HG02623 (cell line): ENCODE measurements around the gene SMURF1.
"Not testable (repeated sequence)": the region's sequence is repeated elsewhere in the genome, so short reads cannot be mapped to it uniquely, and the experiment has no call there.

Experiments used
- ATAC-seq: cut with Tn5 transposase; IDR thresholded peaks from one replicate; pipeline ENCODE4 v1.9.1; 2021; ENCODE audit warnings: moderate library complexity; ENCODE audit not compliant: unreplicated experiment

SMURF1 gene

DNA sequence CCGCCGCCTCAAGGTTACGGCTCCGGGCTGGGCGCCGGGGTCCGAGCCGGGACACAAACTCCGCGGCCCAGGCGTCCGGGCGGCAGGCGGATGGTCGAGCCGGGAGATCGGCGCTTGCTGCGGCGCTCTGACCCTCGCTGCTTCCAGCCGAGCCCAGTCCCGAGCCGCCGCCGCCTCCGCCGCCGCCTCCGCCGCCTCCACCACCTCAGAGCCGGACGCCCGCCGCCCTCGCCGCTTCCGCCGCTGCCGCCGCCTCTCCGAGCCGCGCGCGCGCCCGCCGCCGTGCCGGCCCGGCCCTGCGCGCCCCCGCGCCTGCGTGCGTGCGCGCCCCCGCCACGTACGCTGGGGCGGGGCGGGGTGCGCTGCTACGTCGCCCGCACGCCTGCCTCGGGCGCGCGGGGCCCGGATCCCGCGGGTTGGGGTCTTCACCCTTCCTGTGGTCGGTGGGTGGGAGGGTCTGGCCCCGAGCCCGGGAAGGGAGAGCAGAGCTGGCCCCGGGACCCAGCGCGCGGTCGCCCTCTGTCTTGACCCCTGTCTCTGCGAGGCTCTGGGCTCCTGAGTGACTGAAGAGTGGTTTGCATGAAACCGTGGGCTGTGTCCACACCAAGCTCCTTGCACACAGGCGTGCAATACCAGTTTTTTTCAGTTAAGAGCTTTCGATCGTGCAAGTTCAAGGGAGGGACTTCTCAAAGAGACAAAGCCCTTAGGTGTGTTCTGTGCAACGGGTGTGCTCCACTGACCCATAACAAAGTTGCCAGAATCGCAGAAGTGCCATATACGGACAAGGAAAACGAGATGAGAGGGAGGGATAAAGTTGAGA is at the start of gene SMURF1:
TSS of gene SMURF1 (minus strand) at position 256 of the 820 bp plus-strand sequence. CDS start 328 bp downstream, outside the sequence.
- ATAC-seq = peak; percentile 77

DNA sequence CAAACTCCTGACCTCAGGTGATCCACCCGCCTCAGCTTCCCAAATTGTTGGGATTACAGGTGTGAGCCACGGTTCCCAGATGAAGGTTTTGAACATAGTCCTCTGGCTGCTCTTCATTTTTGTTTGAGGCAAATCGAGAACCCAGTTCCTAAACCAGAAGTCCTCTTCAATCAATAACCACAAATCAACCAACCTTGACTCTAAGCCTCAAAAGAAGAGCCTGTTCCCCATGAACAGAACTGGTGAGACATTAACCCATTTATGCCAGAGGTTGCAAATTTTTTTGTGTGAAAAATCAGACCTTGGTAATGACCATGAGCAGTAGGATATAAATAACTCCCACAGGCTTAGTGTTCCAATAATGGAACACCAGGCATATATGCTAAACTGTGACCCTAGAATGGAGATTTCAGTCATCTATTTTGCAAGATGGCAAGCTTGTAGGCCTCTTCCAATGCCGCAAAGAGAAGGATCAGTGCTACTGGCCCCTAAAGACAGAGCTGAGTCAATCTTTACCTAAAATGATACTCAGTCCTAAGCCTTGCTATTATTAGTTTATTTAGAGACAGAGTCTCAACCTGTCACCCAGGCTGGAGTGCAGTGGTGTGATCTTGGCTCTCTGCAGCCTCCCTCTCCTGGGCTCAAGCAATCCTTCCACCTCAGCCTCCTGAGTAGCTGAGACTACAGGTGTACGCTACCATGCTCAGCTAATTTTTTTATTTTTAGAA is 48.1 kb upstream of the SMURF1 start:
- ATAC-seq = no peak

DNA sequence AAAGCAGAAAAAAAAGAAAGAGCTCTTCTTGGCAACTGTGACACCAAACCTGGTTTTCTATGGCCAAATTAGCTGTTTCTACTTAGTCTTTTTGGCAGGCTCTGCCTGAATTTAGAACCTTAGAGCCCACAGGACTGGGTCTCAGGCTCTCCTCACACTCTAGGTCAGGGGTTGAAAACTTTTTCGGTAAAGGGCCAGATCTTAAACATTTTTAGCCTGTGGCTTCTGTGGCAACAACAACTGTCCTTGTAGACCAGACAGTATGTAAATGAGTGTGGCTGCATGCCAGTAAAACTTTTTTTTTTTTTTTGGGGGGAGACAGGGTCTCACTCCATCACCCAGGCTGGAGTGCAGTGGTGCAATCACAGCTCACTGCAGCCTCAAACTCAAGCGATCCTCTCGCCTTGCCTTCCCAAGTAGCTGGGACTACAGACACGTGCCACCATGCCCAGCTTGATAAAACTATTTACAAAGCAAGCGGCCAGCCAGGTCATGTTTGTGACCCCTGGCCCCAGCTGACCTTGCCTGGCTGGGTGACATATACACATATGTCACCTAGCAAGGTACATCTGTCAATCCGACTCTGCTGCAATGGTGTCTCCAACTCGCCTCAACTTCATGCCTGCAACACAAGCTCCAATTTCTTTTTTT is 46.6 kb upstream of the SMURF1 start:
- ATAC-seq = no peak

DNA sequence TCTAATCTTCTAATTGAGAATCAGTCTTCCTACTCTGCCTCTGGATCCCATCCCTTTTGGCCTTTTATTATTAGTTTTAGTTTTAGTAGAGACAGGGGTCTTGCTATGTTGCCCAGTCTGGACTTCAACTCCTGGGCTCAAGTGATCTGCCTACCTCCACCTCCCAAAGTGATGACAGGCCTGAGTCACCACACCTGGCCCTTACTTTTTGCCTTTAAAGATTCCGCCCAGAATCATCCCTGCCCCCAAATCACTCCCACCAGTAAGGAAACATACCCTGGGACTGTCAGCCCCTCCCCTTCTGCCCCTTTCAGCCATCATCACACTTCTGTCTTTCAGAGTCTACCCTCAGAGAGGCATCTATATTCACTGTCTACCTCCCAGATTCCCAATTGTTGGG is 45.3 kb upstream of the SMURF1 start:
- ATAC-seq = no peak

DNA sequence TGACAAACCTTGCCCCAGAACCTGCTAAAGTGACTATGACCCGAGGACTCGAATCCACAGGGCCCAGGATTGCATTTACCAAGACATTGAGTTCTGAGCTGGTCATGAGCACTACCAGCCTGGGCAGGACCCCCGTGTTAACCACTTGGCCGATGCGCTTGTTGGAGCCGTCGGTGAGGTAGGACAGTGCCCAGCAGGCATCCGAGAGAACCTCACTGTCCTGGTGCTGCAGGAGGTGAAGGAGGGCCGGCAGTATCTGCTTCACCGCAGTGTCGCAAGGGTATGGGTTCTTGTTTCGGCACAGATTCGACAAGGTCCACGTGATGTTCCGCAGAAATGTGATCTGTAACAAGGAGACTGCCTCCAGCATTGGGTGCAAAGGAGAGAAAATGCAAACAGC is 44.3 kb upstream of the SMURF1 start:
- no peak for ATAC-seq

DNA sequence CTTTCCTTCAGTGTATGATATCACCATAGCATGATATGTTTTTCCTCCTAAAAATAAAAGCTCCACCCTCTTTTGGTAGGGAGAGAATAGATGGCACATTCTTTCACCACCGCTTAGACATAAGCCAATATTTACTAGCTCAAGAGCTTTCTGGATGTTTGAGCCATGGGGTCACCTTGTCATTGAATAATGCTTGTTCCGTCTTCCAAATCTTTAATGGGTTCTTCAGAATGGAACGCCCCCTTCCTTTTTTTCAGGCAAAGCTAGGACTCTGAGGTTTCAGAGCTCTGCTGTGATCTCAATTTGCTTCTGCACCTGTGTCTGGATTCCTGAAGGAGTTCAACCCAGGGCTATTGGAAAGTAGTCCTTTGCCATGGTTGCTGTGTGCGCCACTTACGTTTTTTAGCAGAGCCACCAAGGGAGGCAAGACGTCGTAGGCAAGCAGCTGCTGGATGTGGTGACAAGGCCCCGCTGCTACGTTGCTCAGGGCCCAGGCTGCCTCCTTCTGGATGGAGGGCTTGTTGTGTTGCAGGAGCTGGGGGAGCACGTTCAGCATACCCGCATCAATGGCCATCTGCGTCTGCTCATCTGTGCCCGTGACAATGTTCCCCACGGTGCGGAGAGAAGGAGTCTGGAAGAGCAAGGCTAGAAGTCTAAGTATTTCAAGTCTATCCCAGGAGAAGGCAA is 40.8 kb upstream of the SMURF1 start:
- ATAC-seq = no peak

DNA sequence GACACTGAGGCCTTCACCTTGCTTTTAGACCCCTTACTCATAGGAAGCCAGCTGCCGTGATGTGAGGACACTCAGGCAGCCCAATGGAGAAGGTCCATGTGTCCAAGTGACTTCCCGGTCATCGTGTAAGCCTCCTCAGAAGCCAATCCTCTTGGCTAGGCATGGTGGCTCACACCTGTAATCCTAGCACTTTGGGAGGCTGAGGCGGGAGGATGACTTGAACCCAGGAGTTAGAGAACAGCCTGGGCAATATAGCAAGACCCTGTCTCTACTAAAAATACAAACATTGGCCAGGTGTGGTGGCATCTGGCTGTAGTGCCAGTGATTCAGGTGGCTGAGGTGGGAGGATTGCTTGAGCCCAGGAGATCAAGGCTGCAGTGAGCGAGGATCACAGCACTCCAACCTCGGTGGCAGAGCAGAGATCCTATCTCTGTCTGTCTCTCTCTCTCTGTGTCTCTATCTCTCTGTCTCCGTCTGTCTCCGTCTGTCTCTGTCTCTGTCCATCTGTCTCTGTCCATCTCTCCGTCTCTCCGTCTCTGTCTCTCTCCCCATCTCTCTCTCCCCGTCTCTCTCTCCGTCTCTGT is 36.3 kb upstream of the SMURF1 start:
- ATAC-seq = no peak

DNA sequence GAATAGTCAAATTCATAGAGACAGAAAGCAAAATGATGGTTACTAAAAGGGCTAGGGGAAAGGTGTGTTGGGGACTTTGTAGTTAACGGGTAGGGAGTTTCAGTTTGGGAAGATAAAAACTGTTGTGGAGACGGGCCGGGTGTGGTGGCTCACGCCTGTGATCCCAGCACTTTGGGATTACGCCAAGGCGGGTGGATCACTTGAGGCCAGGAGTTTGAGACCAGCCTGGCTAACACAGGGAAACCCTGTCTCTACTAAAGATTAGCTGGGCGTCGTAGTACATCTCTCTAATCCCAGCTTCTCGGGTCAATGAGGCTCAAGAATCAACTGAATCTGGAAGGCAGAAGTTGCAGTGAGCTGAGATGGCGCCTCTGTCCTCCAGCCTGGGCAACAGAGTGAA is 33.3 kb upstream of the SMURF1 start:
- no peak for ATAC-seq

DNA sequence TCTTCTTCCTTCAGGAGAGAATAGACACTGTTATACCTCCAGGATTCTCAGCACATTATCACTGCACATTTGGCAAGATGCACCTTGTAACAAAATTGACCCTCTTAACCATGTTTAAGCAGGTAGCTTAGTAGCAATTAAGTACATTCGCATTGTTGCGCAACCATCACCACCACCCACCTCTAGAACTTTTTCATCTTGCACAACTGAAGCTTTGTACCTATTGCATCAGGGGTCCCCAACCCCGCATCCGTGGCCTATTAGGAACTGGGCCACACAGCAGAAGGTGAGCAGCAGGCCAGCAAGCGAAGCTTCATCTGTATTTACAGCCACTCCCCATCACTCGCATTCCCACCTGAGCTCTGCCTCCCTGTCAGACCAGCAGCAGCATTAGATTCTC is 29.9 kb upstream of the SMURF1 start:
- ATAC-seq = no peak

DNA sequence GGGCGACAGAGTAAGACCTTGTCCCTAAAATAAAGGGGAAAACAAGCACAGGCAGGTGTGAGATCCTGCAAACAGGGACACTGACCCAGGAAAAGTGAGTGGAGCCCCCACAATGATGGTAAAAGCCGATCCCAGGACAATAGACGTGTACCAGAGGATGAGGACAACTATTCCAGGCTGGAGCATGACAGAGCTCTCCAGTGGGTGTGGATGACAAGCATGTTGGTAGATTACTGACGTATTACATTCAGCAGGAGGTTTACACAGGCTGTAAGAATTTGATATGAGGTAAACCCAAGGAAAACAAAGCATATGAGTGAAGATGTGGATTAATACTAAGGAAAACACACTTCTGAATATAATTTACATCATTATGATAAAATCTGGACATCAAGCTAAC is 27.8 kb upstream of the SMURF1 start:
- ATAC-seq = no peak

DNA sequence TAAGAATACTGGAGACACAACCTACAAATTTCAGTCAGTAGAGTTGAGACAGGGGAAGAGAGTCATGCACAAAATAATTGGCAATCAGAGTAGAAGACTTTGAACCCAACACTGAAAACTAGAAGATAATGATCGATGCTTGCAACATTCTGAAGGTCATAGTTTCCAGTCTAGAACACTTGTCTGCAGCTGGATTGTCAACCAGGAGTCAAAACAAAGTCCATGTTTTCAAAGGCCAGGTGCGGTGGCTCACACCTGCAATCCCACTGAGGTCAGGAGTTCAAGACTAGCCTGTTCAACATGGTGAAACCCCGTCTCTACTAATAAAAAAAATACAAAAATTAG is 26.8 kb upstream of the SMURF1 start:
- ATAC-seq = no peak

DNA sequence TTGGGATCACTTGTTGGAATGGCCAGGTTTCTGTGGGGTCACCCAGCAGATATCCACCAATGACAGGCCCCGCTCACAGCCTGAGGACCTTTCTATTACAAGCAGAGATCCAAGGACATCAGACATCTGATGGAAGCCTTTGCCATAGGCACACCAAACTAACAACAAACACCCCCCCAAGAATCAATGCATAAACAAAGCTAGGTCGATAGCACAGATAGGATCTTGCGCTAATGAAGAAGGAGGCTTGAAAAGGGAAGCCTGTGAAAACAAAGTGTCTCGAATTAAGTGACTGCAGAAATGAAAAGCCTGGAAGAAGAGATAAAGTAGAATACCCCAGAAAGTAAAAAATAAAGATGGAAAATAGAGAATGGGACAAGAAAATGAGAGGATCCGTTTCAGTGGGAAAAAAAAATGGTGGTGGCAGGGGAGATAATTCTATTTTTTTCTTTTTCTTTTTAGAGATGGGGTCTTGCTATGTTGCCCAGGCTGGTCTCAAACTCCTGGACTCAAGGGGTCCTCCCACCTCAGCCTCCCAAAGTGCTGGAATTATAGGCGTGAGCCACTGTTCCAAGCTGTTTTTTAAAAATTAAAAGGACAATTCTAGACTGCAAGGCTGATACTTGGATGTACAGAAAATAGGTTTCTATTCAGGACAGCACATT is 26.3 kb upstream of the SMURF1 start:
- no peak for ATAC-seq

DNA sequence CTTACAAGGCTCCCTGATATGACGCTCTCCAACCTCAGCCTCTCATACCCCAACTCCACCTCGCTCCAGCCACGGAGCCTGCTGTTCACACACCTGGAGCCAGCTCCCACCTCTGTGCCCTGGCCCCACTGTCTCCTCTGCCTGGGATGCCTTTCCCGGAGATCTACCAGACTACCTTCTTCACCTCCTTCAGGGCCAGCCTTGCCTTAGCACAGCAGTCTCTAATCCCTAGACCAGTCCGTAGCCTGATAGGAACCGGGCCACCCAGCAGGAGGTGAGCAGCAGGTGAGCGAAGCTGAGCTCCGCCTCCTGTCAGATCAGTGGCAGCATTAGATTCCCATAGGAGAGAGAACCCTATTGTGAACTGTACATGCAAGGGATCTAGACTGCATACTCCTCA is 23.2 kb upstream of the SMURF1 start:
- ATAC-seq = no peak

DNA sequence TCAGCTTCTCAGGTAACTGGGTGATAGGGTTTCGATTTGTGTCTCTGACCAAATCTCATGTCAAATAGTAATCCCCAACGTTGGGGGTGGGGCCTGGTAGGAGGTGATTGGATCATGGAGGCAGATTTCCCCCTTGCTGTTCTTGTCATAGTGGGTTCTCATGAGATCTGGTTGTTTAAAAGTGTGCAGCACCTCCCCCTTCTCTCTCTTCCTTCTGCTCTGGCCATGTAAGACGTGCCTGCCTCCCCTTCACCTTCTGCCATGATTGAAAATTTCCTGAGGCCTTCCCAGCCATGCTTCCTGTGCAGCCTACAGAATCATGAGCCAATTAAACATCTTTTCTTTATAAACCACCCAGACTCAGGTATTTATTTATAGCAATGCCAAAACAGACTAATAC is 21.9 kb upstream of the SMURF1 start:
- no peak for ATAC-seq

DNA sequence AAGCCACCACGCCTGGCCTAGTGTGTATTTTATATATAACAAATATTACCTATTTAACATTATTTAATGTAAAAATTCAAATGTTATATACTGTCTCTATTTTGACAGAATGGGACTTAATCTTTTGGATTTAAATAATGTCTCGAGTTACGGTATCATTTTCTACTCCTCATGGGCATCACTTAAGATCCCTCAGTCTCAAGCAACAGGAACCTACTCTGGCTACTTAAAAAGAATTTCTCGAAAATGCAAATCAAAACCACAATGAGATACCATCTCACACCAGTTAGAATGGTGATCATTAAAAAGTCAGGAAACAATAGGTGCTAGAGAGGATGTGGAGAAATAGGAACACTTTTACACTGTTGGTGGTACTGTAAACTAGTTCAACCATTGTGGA is 19.8 kb upstream of the SMURF1 start:
- not testable (repeated sequence) for ATAC-seq

DNA sequence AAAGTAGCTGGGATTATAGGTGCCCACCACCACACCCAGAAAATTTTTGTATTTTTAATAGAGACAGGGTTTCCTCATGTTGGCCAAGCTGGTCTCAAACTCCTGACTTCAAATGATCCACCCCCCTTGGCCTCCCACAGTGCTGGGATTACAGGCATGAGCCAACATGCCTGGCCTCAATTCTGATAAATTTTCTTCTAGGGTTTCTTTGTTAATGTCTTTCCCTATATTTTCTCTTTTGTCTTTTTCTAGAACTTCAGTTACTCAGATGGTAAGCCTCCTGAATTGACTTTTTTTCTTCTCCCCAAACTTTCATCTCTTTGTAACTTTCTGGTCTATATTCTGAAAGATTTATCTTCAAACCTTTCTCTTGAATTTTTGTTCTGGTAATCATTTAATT is 12.7 kb upstream of the SMURF1 start:
- no peak for ATAC-seq

DNA sequence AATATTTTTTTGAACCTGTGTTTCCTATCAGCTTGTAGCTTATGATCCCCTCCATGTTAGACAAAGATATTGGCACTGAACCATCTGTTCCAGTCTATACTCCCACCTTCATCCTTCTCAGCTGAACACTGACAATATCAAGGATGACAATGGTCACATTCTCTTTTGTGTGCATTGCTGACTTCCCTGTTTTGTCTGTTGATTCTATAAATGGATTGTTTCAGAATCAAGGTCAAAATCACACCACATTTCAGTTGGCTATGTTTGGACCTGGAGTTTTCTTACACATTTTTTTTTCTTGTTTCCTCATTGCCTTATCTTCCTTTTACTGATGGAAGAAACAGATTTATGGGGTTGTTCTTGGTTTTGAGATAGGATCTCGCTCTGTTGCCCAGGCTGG is 11.3 kb upstream of the SMURF1 start:
- ATAC-seq = no peak

DNA sequence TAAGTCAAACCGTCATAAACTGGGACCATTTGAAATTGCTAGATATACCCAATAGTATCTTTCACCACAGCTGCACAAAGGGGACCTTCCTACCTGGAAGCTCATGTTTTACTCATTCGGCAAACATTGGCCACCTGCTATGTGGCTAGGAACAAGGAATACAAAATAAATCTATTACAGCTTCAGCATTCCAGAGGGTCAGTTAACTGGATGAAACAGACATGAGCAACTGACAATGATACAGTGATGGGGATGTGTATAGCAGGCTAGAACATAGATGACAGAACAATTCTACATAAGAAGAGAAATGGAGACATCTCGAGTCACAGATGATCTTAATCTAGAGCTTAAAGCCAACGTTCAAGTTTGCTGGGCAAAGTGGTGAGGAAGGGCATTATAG is 3.1 kb upstream of the SMURF1 start:
- no peak for ATAC-seq

DNA sequence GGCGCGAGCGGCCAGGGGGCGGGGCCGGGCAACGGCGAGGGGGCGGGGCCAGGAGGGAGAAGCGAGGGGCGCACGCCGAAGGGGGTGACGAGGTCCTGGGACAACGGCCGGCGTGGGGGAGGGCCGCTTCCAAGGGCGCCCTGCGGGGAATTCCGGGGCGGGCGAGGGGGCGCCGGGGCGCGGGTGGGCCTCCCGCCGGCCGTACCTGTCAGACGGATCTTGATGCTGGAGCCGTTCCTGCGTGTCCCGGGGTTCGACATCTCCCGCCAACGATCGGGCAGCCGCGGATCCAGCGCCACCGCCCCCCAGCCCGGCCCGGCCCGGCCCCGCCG is 421 bp downstream of the SMURF1 start:
- ATAC-seq = peak; percentile 25

DNA sequence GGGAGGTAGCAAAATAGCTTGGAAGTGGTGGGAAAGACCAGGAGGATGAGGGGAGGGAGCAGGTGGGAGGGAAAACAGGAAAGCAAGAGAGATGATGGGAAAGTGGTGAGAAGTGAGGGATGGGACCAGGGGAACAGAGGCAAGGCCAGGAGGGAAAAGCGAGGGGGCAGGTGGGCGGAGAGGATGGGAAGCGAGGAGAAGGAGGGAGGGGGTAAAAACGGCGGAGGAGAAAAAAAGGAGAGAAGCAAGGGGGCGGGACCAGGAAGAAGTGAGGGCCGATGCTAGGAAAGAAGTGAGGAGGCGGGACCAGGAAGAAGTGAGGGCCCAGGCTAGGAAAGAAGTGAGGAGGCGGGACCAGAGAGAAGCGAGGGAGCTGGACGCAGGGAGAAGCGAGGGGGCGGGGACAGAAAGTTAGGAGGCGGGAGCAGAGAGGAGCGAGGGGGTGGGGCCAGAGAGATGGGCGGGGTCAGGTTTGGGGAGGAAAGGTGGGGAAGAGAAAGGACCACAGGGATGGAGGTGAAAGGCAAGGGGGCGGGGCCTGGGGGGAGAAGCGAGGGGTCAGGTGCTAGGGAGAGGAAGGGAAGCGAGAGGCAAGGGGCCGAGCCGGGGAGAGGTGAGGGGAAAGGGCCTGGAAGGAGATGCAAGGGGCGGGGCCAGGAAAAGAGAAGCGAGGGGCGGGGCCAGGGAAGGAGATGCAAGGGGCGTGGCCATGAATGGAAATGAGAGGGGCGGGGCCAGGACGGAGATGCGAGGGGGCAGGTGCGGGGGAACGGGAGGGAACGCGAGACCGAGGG is 984 bp downstream of the SMURF1 start:
- peak; percentile 5 for ATAC-seq
